SJCRH30 (cell line): ENCODE data around the gene IGSF21. TPM values are rescaled to one million over a fixed set of nuclear protein-coding genes. Genes with fewer than 3 reads are reported as not detected.

Experiments used
- DNase-seq, 2 experiments: peaks; one replicate each; pipeline ENCODE4 v3.0.0-alpha.2; 2015 to 2020
- H3K27ac ChIP-seq: fragments of 250-450 bp; sonication (Bioruptor Pico); 2 replicates; pipeline ENCODE4 v1.5.1; 2020; ENCODE audit warnings: mild to moderate bottlenecking, moderate library complexity
- H3K27me3 ChIP-seq: fragments of 250-450 bp; sonication (Bioruptor Pico); 2 replicates; pipeline ENCODE4 v1.5.1; 2020; ENCODE audit warnings: mild to moderate bottlenecking, moderate library complexity
- H3K36me3 ChIP-seq: fragments of 250-450 bp; sonication (Bioruptor Pico); 2 replicates; pipeline ENCODE4 v1.5.1; 2020; ENCODE audit warnings: mild to moderate bottlenecking, moderate library complexity
- H3K4me1 ChIP-seq: fragments of 250-450 bp; sonication (Bioruptor Pico); 2 replicates; pipeline ENCODE4 v1.5.1; 2020; ENCODE audit warnings: mild to moderate bottlenecking, moderate library complexity
- H3K4me3 ChIP-seq: fragments of 250-450 bp; sonication (Bioruptor Pico); 2 replicates; pipeline ENCODE4 v1.5.1; 2020; ENCODE audit warnings: mild to moderate bottlenecking, moderate library complexity
- H3K9me3 ChIP-seq: fragments of 250-450 bp; sonication (Bioruptor Pico); replicated peaks from 2 replicates; pipeline ENCODE4 v1.5.1; 2020; ENCODE audit warnings: mild to moderate bottlenecking, moderate library complexity
- total RNA-seq: library from RNA; depleted of rRNA; stranded (reverse); fragments of >200 nt; shearing (Covaris generic); gene quantifications from 2 replicates; pipeline ENCODE4 v1.2.3, GENCODE V29; 2014

IGSF21 gene
- total RNA-seq, 1 experiment from 2014 or later = not detected

DNA sequence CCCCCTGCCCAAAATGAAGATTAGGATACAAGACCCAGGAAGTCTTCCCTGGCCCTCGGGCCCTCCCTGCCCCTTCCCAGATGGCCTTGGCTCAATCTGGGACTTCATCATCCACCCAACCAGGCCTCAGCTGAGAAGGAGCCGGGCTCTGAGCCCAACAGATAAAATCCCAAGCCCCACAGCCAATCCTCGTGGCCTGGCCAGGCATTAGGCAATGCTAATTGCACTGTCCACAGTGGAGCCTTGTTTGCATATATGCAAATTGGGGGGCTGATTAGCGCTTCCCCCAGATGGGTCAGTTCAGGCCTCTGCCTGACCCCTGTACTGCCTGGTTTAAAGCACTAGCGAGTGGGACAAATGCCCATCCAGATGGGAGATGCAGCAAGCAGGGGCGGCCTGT lies 34.9 kb downstream of the IGSF21 start:
- no peak overlapping the region for H3K4me3 ChIP-seq
- DNase-seq = no peak
- no peaks in the 10 kb centered on the region for H3K36me3 ChIP-seq
- H3K27ac ChIP-seq = no peak overlapping the region
- peaks cover 15% of the 10 kb centered on the region for H3K27me3 ChIP-seq
- no peaks in the 10 kb centered on the region for H3K9me3 ChIP-seq
- peaks cover 10% of the 10 kb centered on the region for H3K4me1 ChIP-seq

DNA sequence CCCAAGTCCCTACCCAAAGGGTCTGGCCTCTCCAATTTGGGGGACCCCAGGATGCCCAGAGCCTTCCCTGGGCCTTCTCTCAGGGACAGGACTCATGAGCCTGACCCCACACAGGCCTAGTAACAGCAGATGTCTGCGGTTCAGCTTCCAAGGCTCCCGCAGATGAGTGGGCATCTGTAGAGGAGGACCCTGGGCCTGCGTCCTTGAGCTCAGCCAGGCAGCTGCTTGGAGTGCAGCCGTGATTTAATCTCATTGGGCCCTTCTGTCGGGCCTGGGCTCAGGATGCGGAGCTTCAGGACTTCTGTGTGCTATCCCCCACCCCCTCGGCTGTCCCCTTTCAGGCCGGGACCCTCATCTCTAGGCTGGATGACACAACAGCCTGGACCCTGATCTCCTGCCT lies 35.4 kb downstream of the IGSF21 start:
- peaks cover 6% of the 10 kb centered on the region for H3K4me1 ChIP-seq
- H3K27ac ChIP-seq = no peak overlapping the region
- no peak for DNase-seq
- H3K36me3 ChIP-seq = no peaks in the 10 kb centered on the region
- H3K4me3 ChIP-seq = no peak overlapping the region
- peaks cover 15% of the 10 kb centered on the region for H3K27me3 ChIP-seq
- H3K9me3 ChIP-seq = no peaks in the 10 kb centered on the region

DNA sequence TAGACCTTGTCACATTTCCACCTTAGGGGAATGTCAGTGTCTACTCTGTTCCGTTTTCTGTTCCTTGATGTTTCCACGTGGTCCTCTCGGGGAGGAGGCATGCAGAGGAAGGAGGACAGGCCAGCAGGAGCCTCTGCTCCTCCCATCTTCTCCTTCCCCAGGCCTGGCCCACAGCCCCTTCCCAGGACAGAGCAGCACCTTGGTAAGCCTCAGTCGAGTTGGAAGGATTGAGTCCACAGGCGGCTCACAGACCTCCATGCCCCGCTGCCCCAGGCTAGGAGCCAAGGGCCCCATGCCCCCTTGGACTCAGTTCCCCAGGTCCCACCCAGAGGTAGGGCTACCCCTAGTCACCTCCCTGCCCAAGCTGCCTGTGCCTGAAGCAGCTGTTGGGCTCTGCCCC lies 36.5 kb downstream of the IGSF21 start:
- DNase-seq = no peak
- Histone ChIP-seq H3K4me1 (no peaks in the 10 kb centered on the region), H3K27ac (no peak overlapping the region), H3K27me3 (peaks cover 15% of the 10 kb centered on the region), H3K36me3 (no peaks in the 10 kb centered on the region), H3K4me3 (no peak overlapping the region), H3K9me3 (no peaks in the 10 kb centered on the region)

DNA sequence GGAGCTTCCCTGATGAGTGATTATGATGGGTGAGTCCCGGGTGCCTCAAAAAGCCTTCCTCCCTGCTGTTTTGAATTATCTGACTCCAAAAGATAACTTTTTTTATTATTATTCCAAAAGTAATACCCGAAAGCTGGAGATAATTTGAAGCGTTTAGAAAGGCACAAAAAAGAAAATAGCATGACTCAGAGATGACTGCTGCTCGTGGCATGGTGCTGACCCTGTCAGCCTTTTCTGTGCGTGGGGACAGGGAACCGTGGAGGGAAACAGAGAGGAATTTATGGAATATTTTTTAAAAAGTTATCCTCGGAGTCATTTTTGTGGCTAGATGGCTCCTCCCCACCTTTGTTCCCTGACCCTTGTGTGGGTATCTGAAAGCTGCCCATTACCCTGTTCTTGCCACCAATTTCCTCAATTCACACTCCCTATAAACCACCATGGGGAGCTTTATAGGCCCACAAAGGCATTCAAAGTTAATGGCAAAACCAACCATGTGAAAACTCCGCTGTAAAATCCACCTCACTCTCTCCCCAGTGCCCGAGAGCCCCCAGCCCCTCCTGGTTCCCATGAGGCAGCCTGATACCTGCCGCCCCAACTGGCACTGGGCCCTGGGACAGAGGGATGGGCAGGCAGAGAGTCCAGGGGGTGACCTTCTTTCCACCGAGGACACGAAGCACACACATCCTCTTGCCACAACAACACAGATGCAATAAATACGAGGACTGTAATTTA lies 37.5 kb downstream of the IGSF21 start:
- no peak for DNase-seq

DNA sequence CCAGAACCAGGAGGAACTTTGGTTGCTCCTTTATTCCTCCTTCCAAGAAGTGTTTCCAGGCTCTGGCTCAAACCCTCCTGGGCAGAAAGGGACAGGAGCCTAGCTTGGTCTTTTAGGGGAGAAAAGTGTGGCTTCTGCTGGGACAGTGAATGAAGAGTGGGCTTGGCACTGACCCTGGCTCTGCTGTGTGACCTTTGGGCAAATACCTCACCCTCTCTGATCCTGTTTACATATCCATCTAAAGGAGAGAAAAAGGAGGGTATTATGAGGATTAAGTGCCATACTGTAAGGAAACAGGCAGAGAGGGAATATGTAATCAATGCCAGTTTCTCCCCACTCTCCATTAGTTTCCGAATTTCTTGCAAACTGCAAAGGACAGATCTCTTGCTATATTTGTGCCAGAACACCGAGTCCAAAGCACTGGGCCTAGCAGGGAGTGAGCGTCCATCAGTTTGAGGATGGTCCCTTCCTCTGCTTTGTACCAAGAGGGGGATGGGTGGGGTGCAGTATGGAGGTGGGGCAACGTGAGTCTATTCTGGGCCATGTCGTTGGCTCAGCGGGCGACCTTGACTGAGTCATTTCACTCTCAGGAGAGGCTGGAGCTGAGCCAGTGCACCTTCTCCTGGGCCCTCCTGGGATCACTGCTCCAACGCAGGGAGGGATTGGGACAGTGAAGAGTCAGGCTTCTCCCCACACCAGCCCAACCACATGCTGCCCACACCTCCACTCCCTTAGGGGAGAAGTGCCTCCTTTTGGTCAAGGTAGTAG lies 38.4 kb downstream of the IGSF21 start:
- H3K27ac ChIP-seq = no peak overlapping the region
- H3K4me1 ChIP-seq = no peaks in the 10 kb centered on the region
- H3K4me3 ChIP-seq = no peak overlapping the region
- peaks cover 15% of the 10 kb centered on the region for H3K27me3 ChIP-seq
- no peaks in the 10 kb centered on the region for H3K36me3 ChIP-seq
- no peaks in the 10 kb centered on the region for H3K9me3 ChIP-seq
- DNase-seq = no peak

More for the DNA sequence above, 37.5 kb downstream of the IGSF21 start:
- Histone ChIP-seq H3K36me3 (no peaks in the 10 kb centered on the region), H3K9me3 (no peaks in the 10 kb centered on the region), H3K27me3 (peaks cover 15% of the 10 kb centered on the region), H3K27ac (no peak overlapping the region), H3K4me3 (no peak overlapping the region), H3K4me1 (no peaks in the 10 kb centered on the region)

DNA sequence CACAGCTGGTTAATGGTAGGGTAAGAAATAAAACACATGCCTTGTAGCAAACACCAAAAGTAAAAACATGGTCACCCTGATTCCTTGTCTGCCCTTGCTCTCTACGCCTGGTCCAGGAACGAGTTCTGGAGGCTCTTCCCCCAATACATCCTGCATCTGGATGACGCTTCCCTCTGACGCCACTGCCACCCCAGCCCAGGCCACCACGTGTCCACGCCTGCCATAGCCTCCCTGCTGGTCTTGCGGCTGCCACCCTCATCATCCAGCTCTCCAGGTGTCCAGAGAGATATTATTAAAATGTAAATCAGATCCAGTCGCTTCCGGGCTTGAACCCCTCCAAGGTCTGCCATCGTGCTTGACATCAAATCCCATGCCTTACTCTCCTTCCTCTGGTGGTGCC lies 39.3 kb downstream of the IGSF21 start:
- H3K27ac ChIP-seq = no peak overlapping the region
- H3K36me3 ChIP-seq = no peaks in the 10 kb centered on the region
- H3K9me3 ChIP-seq = no peaks in the 10 kb centered on the region
- DNase-seq = no peak
- H3K27me3 ChIP-seq = peaks cover 22% of the 10 kb centered on the region
- H3K4me3 ChIP-seq = no peak overlapping the region
- no peaks in the 10 kb centered on the region for H3K4me1 ChIP-seq

DNA sequence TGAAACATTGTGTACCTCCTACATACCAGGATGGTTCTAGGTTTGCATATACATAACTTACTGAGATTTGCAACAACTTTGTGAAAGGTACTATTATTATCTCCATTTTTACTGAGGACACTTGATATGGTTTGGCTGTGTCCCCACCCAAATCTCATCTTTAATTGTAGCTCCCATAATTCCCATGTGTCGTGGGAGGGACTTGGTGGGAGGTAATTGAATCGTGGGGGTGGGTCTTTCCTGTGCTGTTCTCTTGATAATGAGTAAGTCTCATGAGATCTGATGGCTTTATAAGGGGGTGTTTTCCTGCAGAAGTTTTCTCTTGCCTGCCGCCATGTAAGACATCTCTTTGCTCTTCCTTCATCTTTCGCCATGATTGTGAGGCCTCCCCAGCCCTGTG lies 40.1 kb downstream of the IGSF21 start:
- H3K36me3 ChIP-seq = no peaks in the 10 kb centered on the region
- DNase-seq = no peak
- no peak overlapping the region for H3K4me3 ChIP-seq
- H3K4me1 ChIP-seq = no peaks in the 10 kb centered on the region
- peaks cover 24% of the 10 kb centered on the region for H3K27me3 ChIP-seq
- no peaks in the 10 kb centered on the region for H3K9me3 ChIP-seq
- no peak overlapping the region for H3K27ac ChIP-seq

DNA sequence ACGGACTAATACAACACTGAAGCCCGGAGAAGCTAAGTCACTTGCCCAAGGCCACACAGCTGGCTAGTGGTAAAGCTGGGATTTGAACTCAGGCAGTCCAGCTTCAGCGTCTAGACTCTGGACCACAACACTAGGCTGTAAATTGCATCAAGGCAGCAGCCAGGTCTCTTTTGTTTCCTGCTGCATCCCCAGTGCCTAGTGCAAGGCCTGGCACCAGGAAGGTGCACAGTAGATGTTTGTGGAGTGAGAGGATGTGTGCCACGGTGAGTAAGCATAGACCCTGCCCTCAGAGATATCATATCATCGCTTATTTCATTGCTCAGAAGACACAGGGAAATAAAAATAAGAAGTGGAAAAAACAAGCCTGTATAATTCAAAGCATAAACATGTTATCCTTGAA lies 40.9 kb downstream of the IGSF21 start:
- H3K4me3 ChIP-seq = no peak overlapping the region
- no peaks in the 10 kb centered on the region for H3K9me3 ChIP-seq
- H3K27me3 ChIP-seq = peaks cover 19% of the 10 kb centered on the region
- DNase-seq = no peak
- H3K36me3 ChIP-seq = no peaks in the 10 kb centered on the region
- no peaks in the 10 kb centered on the region for H3K4me1 ChIP-seq
- H3K27ac ChIP-seq = no peak overlapping the region

DNA sequence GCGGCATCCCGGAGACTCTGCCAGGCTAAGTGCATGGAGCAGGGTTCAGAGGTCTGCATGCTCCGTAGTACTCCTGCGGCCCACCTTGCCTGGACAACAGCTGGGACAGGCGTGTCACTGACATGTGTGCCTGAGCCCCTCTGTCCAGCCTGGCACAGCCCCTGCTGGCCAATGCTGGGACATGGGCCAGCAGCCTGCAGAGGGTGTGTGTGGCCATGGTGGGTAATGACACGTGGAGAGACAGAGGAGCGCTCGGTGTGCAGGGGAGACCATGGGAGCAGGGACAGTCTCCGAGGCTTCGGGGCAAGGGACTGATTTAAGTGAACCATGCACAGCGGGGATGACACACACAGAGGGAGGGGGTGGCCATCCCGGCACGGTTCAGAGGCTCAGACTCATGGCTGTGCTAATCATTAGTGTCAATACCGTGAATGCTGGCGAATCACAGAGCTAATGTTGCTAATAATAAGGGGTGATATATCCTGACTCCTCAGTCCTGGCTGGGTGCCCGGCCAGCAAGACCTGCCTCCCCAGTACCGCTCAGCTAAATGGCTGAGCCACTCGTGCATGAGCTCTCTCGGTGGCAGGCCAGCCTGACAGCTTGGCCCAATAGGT lies 41.5 kb downstream of the IGSF21 start:
- peaks cover 13% of the 10 kb centered on the region for H3K27me3 ChIP-seq
- H3K27ac ChIP-seq = no peak overlapping the region
- H3K4me3 ChIP-seq = no peak overlapping the region
- DNase-seq = no peak
- H3K36me3 ChIP-seq = no peaks in the 10 kb centered on the region
- no peaks in the 10 kb centered on the region for H3K9me3 ChIP-seq
- no peaks in the 10 kb centered on the region for H3K4me1 ChIP-seq

DNA sequence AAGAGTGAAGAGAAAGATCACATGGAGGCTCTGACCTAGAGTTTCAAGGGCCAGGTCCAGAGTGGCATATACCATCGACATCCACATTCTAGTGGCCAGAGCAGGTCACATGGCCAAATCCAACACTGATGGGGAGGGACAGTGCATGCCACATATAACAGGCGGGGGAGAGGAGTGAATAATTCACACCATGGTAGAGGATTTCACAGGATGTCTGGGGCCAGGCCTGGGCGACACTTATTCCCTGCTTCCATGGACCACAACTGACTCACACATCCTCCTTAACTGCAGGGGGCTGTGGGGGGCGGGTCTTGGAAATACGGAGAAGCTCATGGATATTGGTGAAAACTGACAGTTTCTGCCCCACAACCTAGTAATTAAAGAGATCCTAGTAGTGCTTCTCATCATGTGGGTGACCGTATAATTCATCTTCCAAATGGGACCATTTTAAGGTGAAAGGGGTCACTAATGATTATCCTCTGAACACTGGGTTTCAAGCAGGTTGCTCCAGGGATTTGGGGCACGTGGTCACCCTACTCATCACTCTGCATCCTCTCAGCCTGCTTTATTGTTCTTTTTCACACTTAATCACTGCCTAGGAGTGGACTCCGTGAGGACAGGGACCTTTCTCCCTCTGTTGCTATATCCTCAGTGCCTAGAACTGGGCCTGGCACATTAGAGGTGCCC lies 44.0 kb downstream of the IGSF21 start:
- no peak for DNase-seq
- no peak overlapping the region for H3K4me3 ChIP-seq
- peaks cover 10% of the 10 kb centered on the region; the same call in 1 of the 2 replicates for H3K27me3 ChIP-seq
- H3K9me3 ChIP-seq = no peaks in the 10 kb centered on the region
- H3K4me1 ChIP-seq = no peaks in the 10 kb centered on the region
- no peak overlapping the region for H3K27ac ChIP-seq
- no peaks in the 10 kb centered on the region for H3K36me3 ChIP-seq

DNA sequence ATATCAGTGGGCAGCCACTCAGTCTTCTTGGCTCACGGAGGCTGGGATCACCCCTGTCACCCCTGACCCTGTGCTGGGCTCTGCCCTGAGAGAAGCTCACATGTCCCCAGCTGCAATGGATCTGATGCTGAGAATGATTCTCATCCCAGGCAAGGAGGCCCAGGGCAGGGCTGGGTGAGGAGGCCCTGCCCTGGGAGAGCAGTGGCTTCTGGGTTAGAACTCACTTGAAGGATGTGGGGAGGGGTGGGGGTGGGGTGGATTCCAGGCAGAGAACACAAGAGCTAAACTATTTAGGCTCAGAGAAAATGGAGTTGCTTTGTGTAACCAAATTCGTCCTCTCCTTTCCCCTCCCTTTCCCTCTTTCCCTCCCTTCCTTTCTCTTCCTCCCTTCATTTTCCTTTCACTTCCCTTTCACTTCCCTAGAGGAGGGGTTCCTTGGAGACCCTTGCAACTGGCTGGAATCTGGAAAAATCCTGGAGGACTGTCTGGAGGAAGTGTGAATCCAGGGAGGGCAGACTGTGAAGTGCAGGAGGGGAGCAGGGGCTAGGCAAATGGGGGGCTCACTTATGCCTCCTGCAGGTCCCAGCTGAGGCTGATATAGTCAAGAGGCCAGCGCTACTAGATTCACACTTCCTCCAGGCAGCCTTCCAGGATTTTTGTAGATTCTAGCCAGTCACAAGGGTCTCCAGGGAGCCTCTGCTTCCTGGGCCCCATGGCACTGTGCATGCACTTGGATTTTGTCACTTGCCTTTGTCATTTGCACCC lies 47.0 kb downstream of the IGSF21 start:
- Histone ChIP-seq H3K36me3 (no peaks in the 10 kb centered on the region), H3K9me3 (no peaks in the 10 kb centered on the region), H3K27me3 (peaks cover 10% of the 10 kb centered on the region; the same call in 1 of the 2 replicates), H3K4me1 (no peaks in the 10 kb centered on the region), H3K27ac (no peak overlapping the region), H3K4me3 (no peak overlapping the region)
- DNase-seq = no peak

DNA sequence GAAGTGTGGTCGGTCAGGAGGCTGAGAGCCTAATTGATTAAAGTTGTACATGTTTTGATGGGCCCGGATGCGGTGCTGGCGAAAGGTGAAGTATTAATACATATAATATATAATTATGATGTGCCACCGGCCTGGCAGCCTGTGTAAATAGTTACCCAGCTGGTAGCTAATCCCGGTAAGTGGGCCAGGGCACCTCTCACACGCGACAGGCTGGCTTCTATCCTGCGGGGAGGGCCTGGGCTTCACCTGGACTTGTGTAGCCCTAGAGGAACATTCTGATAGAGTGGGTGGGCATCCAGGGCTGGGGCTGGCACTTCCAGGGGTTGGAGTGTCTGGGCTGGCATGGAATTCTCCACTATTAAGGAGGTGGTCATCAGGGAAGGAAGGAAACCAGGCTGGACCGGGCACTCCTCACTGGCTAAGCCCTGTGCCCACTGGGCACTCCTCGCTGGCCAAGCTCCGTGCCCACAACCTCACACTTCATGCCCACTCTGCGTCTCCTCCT lies 48.3 kb downstream of the IGSF21 start:
- DNase-seq = no peak
- no peak overlapping the region for H3K27ac ChIP-seq
- no peaks in the 10 kb centered on the region for H3K36me3 ChIP-seq
- no peaks in the 10 kb centered on the region for H3K9me3 ChIP-seq
- no peaks in the 10 kb centered on the region for H3K4me1 ChIP-seq
- no peak overlapping the region for H3K4me3 ChIP-seq
- peaks cover 10% of the 10 kb centered on the region; the same call in 1 of the 2 replicates for H3K27me3 ChIP-seq

DNA sequence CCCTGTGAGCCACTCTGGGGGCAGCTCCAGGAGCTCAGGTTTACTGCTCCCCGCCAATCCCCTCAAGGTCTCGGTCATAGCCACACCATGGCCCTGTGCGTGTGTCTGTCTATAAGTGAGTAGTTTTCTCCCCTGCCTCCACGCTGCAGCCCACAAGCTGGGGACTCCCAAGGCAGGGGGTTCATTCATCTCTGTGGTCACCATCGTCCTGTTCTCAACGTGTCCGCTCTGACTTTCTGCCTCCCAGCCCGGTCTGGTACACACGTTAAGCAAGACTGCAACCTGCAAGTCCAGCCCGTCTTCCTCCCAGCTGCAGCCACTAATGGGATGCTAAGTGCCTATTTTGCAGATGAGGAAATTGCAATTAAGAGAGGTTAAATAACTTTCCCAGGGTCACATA lies 49.8 kb downstream of the IGSF21 start:
- DNase-seq = no peak

DNA sequence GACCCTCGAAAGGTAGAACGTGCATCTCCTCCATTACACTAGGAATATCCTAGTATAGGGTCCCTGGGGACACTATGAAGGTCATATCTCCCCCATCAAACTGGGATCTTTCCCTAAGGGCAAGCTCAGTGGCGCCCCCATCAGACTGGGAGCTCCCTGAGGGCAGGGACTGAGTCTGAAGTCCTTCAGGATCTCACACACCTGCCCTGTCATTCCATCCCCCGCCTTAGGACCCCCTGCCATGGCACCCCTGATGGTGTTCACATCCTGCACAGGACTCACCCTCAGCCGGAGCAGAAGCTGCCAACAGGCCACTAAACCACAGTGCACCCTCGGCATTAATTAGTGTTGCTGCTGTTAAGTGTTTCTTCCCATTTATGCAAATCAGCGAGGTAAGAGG lies 50.4 kb downstream of the IGSF21 start:
- no peaks in the 10 kb centered on the region for H3K9me3 ChIP-seq
- H3K27me3 ChIP-seq = no peaks in the 10 kb centered on the region; the same call in 1 of the 2 replicates
- H3K36me3 ChIP-seq = no peaks in the 10 kb centered on the region
- no peak overlapping the region for H3K27ac ChIP-seq
- H3K4me3 ChIP-seq = no peak overlapping the region
- no peaks in the 10 kb centered on the region for H3K4me1 ChIP-seq
- no peak for DNase-seq

More for the DNA sequence above, 49.8 kb downstream of the IGSF21 start:
- H3K4me1 ChIP-seq = no peaks in the 10 kb centered on the region
- H3K9me3 ChIP-seq = no peaks in the 10 kb centered on the region
- no peak overlapping the region for H3K27ac ChIP-seq
- H3K27me3 ChIP-seq = no peaks in the 10 kb centered on the region; the same call in 1 of the 2 replicates
- no peaks in the 10 kb centered on the region for H3K36me3 ChIP-seq
- no peak overlapping the region for H3K4me3 ChIP-seq
